ENCODE measurements around the gene SWT1. TPM values are rescaled to one million over a fixed set of nuclear protein-coding genes. Genes with fewer than 3 reads are reported as not detected.
"Not testable (repeated sequence)": the region's sequence is repeated elsewhere in the genome, so short reads cannot be mapped to it uniquely, and the experiment has no call there.

The SWT1 gene
- total RNA-seq, 4 donors from 2014 or later: 3.9 to 12.0 (median 6.2) TPM

- H3K4me3 ChIP-seq: no peak overlapping the region
- ATAC-seq: no peak
- H3K9me3 ChIP-seq: peaks cover 0 to 3% (median 0%) of the 10 kb centered on the region in 3 donors
- H3K4me1 ChIP-seq: no peaks in the 10 kb centered on the region
- WGBS, 2 donors (ENCODE audit: low coverage in 1 of 2): no CpG with 5 or more reads among the region's 8 CpGs
- H3K36me3 ChIP-seq: peaks cover 0 to 40% of the 10 kb centered on the region in 2 donors
- no peaks in the 10 kb centered on the region for H3K27me3 ChIP-seq
- H3K27ac ChIP-seq: no peak overlapping the region
- TF ChIP-seq POLR2A (IDR thresholded peaks at IDR 0.05) (no peak), POLR2AphosphoS5 (IDR thresholded peaks at IDR 0.05) (no peak), CTCF (IDR thresholded peaks at IDR 0.05) (no peak), EP300 (IDR thresholded peaks at IDR 0.05) (no peak)
These were observed 43.9 kb downstream of the SWT1 start for GRCh38 chr1:185200889-185201288.

GRCh38 chr1:185207170-185207569 is 50.2 kb downstream of the SWT1 start:
- H3K27me3 ChIP-seq: no peaks in the 10 kb centered on the region
- H3K4me3 ChIP-seq: no peak overlapping the region
- H3K27ac ChIP-seq: no peak overlapping the region
- ATAC-seq: no peak
- H3K4me1 ChIP-seq: no peaks in the 10 kb centered on the region
- TF ChIP-seq EP300 (IDR thresholded peaks at IDR 0.05): no peak
- no peak for TF ChIP-seq POLR2AphosphoS5 (IDR thresholded peaks at IDR 0.05)
- TF ChIP-seq POLR2A (IDR thresholded peaks at IDR 0.05): no peak
- no peak for TF ChIP-seq CTCF (IDR thresholded peaks at IDR 0.05)
- peaks cover 0 to 53% of the 10 kb centered on the region in 2 donors for H3K36me3 ChIP-seq
- H3K9me3 ChIP-seq: peaks cover 0 to 4% (median 0%) of the 10 kb centered on the region in 3 donors

GRCh38 chr1:185207980-185208602 is 51.1 kb downstream of the SWT1 start:
- TF ChIP-seq CTCF (IDR thresholded peaks at IDR 0.05): no peak
- no peak for TF ChIP-seq POLR2AphosphoS5 (IDR thresholded peaks at IDR 0.05)
- TF ChIP-seq EP300 (IDR thresholded peaks at IDR 0.05): no peak
- TF ChIP-seq POLR2A (IDR thresholded peaks at IDR 0.05): no peak
- 82 to 95% methylated on average over 3 of the region's 3 CpGs for WGBS, 2 donors (ENCODE audit: low coverage in 1 of 2)
- peaks cover 0 to 4% (median 0%) of the 10 kb centered on the region in 3 donors for H3K9me3 ChIP-seq
- peaks cover 0 to 53% of the 10 kb centered on the region in 2 donors for H3K36me3 ChIP-seq
- no peak overlapping the region for H3K4me3 ChIP-seq
- H3K4me1 ChIP-seq: no peaks in the 10 kb centered on the region
- no peaks in the 10 kb centered on the region for H3K27me3 ChIP-seq
- no peak for ATAC-seq
- no peak overlapping the region for H3K27ac ChIP-seq

GRCh38 chr1:185208626-185209180 is 51.7 kb downstream of the SWT1 start:
- Histone ChIP-seq H3K27me3 (no peaks in the 10 kb centered on the region), H3K4me1 (no peaks in the 10 kb centered on the region), H3K9me3 (peaks cover 0 to 4% (median 0%) of the 10 kb centered on the region in 3 donors), H3K4me3 (no peak overlapping the region), H3K27ac (no peak overlapping the region), H3K36me3 (peaks cover 0 to 53% of the 10 kb centered on the region in 2 donors)
- WGBS, 2 donors (ENCODE audit: low coverage in 1 of 2): 78 to 86% methylated on average over 4 to 5 of the region's 5 CpGs
- ATAC-seq: no peak
- TF ChIP-seq POLR2AphosphoS5 (IDR thresholded peaks at IDR 0.05): no peak
- TF ChIP-seq EP300 (IDR thresholded peaks at IDR 0.05): no peak
- no peak for TF ChIP-seq POLR2A (IDR thresholded peaks at IDR 0.05)
- no peak for TF ChIP-seq CTCF (IDR thresholded peaks at IDR 0.05)

GRCh38 chr1:185209357-185209756 is 52.4 kb downstream of the SWT1 start:
- not testable (repeated sequence) for H3K9me3 ChIP-seq, H3K27ac ChIP-seq, H3K27me3 ChIP-seq, ATAC-seq, H3K4me1 ChIP-seq, H3K4me3 ChIP-seq
- WGBS, 2 donors (ENCODE audit: low coverage in 1 of 2): 100% methylated on average over 1 of the region's 1 CpG
- peaks cover 0 to 54% of the 10 kb centered on the region in 2 donors for H3K36me3 ChIP-seq

All from gastroesophageal sphincter (tissue), 4 donors.